Osteoblast (primary cell): ENCODE results near the gene AKAP12. TPM values are rescaled to one million over a fixed set of nuclear protein-coding genes. Genes with fewer than 3 reads are reported as not detected.
"Not testable (repeated sequence)": the region's sequence is repeated elsewhere in the genome, so short reads cannot be mapped to it uniquely, and the experiment has no call there.

ENCODE experiments used
- DNase-seq: peaks from one replicate; pipeline ENCODE4 v3.0.0; 2011; ENCODE audit warnings: low spot score, mixed read lengths; ENCODE audit not compliant: insufficient read length; ENCODE audit errors: missing footprints
- H2AFZ ChIP-seq: 2 replicates; pipeline ENCODE4 v1.6.0; 2011; ENCODE audit warnings: mild to moderate bottlenecking, low read length
- H3K27ac ChIP-seq: 2 replicates; pipeline ENCODE4 v1.5.1; 2011; ENCODE audit warnings: mild to moderate bottlenecking, low read depth, low read length, moderate library complexity
- H3K27me3 ChIP-seq: 2 replicates; pipeline ENCODE4 v1.6.0; 2012; ENCODE audit warnings: mild to moderate bottlenecking, control low read depth, inconsistent platforms, low read length, moderate library complexity; ENCODE audit not compliant: insufficient read depth
- H3K36me3 ChIP-seq: 2 replicates; pipeline ENCODE4 v1.5.1; 2011; ENCODE audit warnings: mild to moderate bottlenecking, low read length, control low read depth, moderate library complexity; ENCODE audit not compliant: insufficient read depth
- H3K4me1 ChIP-seq: 2 replicates; pipeline ENCODE4 v1.5.1; 2011; ENCODE audit warnings: mild to moderate bottlenecking, low read length, control low read depth, moderate library complexity; ENCODE audit not compliant: insufficient read depth
- H3K4me2 ChIP-seq: 2 replicates; pipeline ENCODE4 v1.6.0; 2011; ENCODE audit warnings: mild to moderate bottlenecking, low read length; ENCODE audit not compliant: insufficient read depth
- H3K4me3 ChIP-seq: fragments of 200-600 bp; sonication (generic); 3 replicates; pipeline ENCODE4 v1.5.1; 2012; ENCODE audit warnings: mild to moderate bottlenecking, low read length, inconsistent platforms; ENCODE audit not compliant: insufficient read depth
- H3K79me2 ChIP-seq: 2 replicates; pipeline ENCODE4 v1.6.0; 2012; ENCODE audit warnings: mild to moderate bottlenecking, low read length, control low read depth, inconsistent platforms; ENCODE audit not compliant: insufficient read depth
- H3K9me3 ChIP-seq: 2 replicates; pipeline ENCODE4 v1.5.1; 2011; ENCODE audit warnings: low read depth, low read length, control low read depth
- H4K20me1 ChIP-seq: 2 replicates; pipeline ENCODE4 v1.6.0; 2012; ENCODE audit warnings: mild to moderate bottlenecking, low read length, control low read depth; ENCODE audit not compliant: insufficient read depth
- total RNA-seq: library from RNA; depleted of rRNA; stranded (reverse); fragments of >200 nt; gene quantifications from 2 replicates; pipeline ENCODE4 v1.2.3, GENCODE V29; 2012
- TF ChIP-seq, protein P1 (sequence below): IDR thresholded peaks from 2 replicates; pipeline ENCODE4 v1.5.1; 2011; ENCODE audit warnings: mild to moderate bottlenecking, low read depth, low read length, moderate library complexity; ENCODE audit errors: extremely low read depth

AKAP12 gene
- total RNA-seq, 1 donor = 67.3 TPM

DNA sequence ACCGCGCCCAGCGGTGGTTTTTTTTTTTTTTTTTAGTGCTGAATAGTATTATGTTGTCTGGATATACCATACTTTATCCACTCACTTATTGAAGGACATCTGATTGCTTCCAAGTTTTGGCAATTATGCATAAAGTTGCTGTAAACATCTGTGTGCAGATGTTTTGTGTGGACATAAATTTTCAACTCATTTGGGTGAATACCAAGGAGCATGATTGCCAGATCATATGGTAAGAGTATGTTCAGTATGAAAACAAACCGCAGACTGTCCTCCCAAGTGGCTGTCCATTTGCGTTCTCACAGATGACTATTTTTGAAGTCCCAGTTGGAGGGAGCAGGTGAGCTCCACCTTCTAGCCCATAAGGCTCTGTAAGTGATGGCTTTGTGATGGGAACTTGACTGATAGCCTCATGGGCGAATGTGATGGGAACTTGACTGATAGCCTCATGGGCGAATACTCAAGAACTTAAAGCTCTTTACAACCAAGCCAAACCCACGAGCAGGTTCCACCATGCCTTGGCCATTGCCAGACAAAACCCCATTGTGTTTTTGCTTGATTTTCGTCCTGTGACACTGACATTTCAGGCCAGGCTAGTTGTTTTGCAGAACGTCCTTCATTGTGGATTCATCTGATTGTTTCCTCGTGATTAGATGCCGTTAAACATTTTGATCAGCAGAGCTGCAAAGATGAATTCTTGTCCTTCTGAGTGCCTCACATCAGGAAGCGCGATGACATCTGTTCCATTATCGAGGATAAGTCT is 100.6 kb downstream of the AKAP12 start:
- H3K36me3 ChIP-seq = peaks cover 10% of the 10 kb centered on the region
- H3K4me1 ChIP-seq = no peaks in the 10 kb centered on the region
- peaks cover 25% of the 10 kb centered on the region for H3K79me2 ChIP-seq
- no peak overlapping the region for H3K4me2 ChIP-seq
- no peak overlapping the region for H2AFZ ChIP-seq
- TF ChIP-seq, protein P1, sequence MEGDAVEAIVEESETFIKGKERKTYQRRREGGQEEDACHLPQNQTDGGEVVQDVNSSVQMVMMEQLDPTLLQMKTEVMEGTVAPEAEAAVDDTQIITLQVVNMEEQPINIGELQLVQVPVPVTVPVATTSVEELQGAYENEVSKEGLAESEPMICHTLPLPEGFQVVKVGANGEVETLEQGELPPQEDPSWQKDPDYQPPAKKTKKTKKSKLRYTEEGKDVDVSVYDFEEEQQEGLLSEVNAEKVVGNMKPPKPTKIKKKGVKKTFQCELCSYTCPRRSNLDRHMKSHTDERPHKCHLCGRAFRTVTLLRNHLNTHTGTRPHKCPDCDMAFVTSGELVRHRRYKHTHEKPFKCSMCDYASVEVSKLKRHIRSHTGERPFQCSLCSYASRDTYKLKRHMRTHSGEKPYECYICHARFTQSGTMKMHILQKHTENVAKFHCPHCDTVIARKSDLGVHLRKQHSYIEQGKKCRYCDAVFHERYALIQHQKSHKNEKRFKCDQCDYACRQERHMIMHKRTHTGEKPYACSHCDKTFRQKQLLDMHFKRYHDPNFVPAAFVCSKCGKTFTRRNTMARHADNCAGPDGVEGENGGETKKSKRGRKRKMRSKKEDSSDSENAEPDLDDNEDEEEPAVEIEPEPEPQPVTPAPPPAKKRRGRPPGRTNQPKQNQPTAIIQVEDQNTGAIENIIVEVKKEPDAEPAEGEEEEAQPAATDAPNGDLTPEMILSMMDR = no peak
- no peak overlapping the region for H3K4me3 ChIP-seq
- H3K9me3 ChIP-seq = no peaks in the 10 kb centered on the region
- no peak for DNase-seq
- H4K20me1 ChIP-seq = peaks cover 3% of the 10 kb centered on the region
- H3K27me3 ChIP-seq = no peaks in the 10 kb centered on the region
- no peak overlapping the region for H3K27ac ChIP-seq

DNA sequence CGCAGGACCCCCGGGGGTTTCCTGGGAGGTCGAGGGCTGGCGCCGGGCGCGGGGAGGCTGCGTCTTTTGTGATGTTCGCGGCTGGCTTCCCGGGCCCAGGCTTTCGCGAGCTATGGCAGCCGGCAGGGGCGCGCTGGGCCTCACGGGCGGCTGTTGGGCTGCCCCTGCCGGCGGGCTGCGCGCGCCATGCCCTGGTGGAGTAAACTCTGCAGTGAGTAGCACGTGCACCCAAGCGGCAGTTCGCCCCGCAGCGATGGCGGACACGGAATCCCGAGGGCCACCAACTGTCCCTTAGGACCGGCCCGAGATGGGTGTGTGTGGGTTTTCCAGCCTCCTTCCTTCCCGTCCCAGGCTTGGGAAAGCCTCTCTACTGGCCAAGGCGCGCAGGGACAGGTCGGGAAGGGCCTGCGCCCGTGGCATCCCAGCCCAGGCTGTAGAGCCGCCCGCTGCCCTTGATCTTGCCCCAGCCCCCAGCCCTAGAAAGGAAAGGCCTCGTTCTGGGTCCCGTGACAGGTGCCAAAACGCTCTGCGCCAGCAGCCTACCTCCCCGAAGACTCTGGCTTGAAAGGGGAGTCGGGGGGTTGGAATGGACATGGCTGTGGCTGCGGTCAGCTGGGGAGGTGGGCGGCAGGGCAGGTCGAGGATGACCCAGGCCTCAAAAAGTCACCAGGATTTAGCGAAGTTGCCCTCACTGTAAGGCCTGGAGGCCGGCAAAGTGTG is 101.9 kb downstream of the AKAP12 start:
- H2AFZ ChIP-seq = no peak overlapping the region
- peaks cover 12% of the 10 kb centered on the region for H3K36me3 ChIP-seq
- no peaks in the 10 kb centered on the region for H3K27me3 ChIP-seq
- no peak for DNase-seq
- no peaks in the 10 kb centered on the region for H3K9me3 ChIP-seq
- no peak overlapping the region for H3K4me3 ChIP-seq
- no peaks in the 10 kb centered on the region for H3K4me1 ChIP-seq
- H3K4me2 ChIP-seq = no peak overlapping the region
- TF ChIP-seq, protein P1 = no peak
- peaks cover 21% of the 10 kb centered on the region for H3K79me2 ChIP-seq
- no peak overlapping the region for H3K27ac ChIP-seq
- H4K20me1 ChIP-seq = peaks cover 3% of the 10 kb centered on the region

DNA sequence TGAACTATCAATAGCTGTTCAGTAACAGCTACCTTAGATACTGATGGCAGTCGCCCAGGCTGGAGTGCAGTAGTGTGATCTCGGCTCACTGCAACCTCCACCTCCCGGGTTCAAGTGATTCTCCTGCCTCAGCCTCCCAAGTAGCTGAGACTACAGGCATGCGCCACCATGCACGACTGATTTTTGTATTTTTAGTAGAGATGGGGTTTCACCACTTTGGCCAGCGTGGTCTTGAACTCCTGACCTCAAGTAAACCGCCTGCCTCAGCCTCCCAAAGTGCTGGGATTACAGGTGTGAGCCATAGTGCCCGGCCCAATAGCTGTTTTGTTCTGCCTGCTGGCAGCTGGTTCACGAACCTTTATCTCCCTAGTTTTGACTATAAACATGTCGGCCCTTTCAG is 103.0 kb downstream of the AKAP12 start:
- not testable (repeated sequence) for H3K4me3 ChIP-seq, H3K9me3 ChIP-seq, H3K27ac ChIP-seq, H3K4me2 ChIP-seq, H2AFZ ChIP-seq, H4K20me1 ChIP-seq, H3K27me3 ChIP-seq, H3K4me1 ChIP-seq, DNase-seq
- Histone ChIP-seq H3K36me3 (peaks cover 13% of the 10 kb centered on the region), H3K79me2 (peaks cover 21% of the 10 kb centered on the region)

DNA sequence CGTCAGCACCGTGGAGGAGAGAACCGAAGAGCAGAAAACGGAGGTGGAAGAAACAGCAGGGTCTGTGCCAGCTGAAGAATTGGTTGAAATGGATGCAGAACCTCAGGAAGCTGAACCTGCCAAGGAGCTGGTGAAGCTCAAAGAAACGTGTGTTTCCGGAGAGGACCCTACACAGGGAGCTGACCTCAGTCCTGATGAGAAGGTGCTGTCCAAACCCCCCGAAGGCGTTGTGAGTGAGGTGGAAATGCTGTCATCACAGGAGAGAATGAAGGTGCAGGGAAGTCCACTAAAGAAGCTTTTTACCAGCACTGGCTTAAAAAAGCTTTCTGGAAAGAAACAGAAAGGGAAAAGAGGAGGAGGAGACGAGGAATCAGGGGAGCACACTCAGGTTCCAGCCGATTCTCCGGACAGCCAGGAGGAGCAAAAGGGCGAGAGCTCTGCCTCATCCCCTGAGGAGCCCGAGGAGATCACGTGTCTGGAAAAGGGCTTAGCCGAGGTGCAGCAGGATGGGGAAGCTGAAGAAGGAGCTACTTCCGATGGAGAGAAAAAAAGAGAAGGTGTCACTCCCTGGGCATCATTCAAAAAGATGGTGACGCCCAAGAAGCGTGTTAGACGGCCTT is 110.0 kb downstream of the AKAP12 start:
- peaks cover 4% of the 10 kb centered on the region for H3K79me2 ChIP-seq
- H3K27me3 ChIP-seq = no peaks in the 10 kb centered on the region
- DNase-seq = no peak
- H3K36me3 ChIP-seq = peaks cover 28% of the 10 kb centered on the region
- H3K9me3 ChIP-seq = no peaks in the 10 kb centered on the region
- H4K20me1 ChIP-seq = peaks cover 2% of the 10 kb centered on the region
- TF ChIP-seq, protein P1 = no peak
- H3K4me1 ChIP-seq = no peaks in the 10 kb centered on the region
- H3K27ac ChIP-seq = no peak overlapping the region
- H3K4me3 ChIP-seq = no peak overlapping the region
- no peak overlapping the region for H3K4me2 ChIP-seq
- no peak overlapping the region for H2AFZ ChIP-seq
